HepG2 (cell line): Measurements from ENCODE around the gene FYB1. TPM values are rescaled to one million over a fixed set of nuclear protein-coding genes. Genes with fewer than 3 reads are reported as not detected.

Experiments used
- ATAC-seq: fragments of 200-7000 bp; cut with Tn5 transposase; 3 replicates; pipeline ENCODE4 v1.9.1; 2020; ENCODE audit warnings: mild to moderate bottlenecking, moderate library complexity
- BruUV-seq: library from RNA; stranded (reverse); fragments of 400-500 nt; replicated peaks from 2 replicates; lab custom pipeline; 2021; lab: Mats Ljungman, UMichigan
- CTCF ChIA-PET: fragments of 300-600 bp; formaldehyde crosslinking; extraction: SDS; loops from one replicate; lab custom pipeline; 2021; ENCODE audit warnings: low total read pairs, inconsistent platforms, low intra/inter-chr PET ratio; lab: Yijun Ruan, JAX
- POLR2A ChIA-PET: fragments of 350-600 bp; sonication (Branson Sonifier 250); formaldehyde crosslinking; loops from one replicate; lab custom pipeline; 2020; ENCODE audit warnings: antibody characterized with exemption, inconsistent platforms; lab: Yijun Ruan, JAX
- DNase-seq: peaks from one replicate; pipeline ENCODE4 v3.0.0-alpha.2; 2015; ENCODE audit warnings: low spot score
- FAIRE-seq: peaks from 3 replicates; lab custom pipeline; 2011; peaks lifted over from hg19 to GRCh38; lab: Jason Lieb, UNC
- H2AFZ ChIP-seq: one replicate; pipeline ENCODE4 v1.6.1; 2011; ENCODE audit warnings: low read length, inconsistent platforms
- H3K27ac ChIP-seq: fragments of 300-600 bp; 3 replicates; pipeline ENCODE4 v1.8.0; 2011; ENCODE audit warnings: mixed run types, mild to moderate bottlenecking, mixed read lengths, low read length, inconsistent platforms; ENCODE audit not compliant: insufficient read depth; ENCODE audit errors: extremely low read length
- H3K27me3 ChIP-seq, 2 experiments: fragments of 200-600 bp in 1 of 2; 2 replicates in 1 of 2; 3 replicates in 1 of 2; pipeline versions ENCODE4 v1.6.0 to v1.8.0; 2011; ENCODE audit warnings: low read length in 2 of 2, mild to moderate bottlenecking in 2 of 2, moderate library complexity in 2 of 2, inconsistent platforms in 1 of 2; ENCODE audit not compliant: insufficient read depth in 2 of 2, control insufficient read depth in 1 of 2
- H3K36me3 ChIP-seq, 2 experiments: fragments of 200-600 bp in 1 of 2; replicated peaks in 1 of 2; 2 replicates in 1 of 2; 3 replicates in 1 of 2; pipeline versions ENCODE4 v1.5.1 to v1.8.0; 2011; ENCODE audit warnings: low read length in 2 of 2, inconsistent platforms in 1 of 2; ENCODE audit not compliant: insufficient read depth in 2 of 2, control insufficient read depth in 1 of 2
- H3K4me1 ChIP-seq: 2 replicates; pipeline ENCODE4 v1.5.1; 2012; ENCODE audit warnings: low read length, inconsistent platforms; ENCODE audit not compliant: insufficient read depth
- H3K4me2 ChIP-seq: 2 replicates; pipeline ENCODE4 v1.6.0; 2011; ENCODE audit warnings: low read depth, low read length, inconsistent platforms
- H3K4me3 ChIP-seq, 3 experiments: fragments of 200-600 bp in 1 of 3; sonication (generic), shearing (Covaris generic) in 1 of 3; replicated peaks in 1 of 3; 2 replicates each; pipeline ENCODE4 v1.5.1; 2011 to 2016; ENCODE audit warnings: low read length in 3 of 3, inconsistent platforms in 2 of 3, low read depth in 2 of 3, mild to moderate bottlenecking in 2 of 3, control low read depth in 1 of 3, mixed read lengths in 1 of 3; ENCODE audit not compliant: insufficient read depth in 1 of 3
- H3K79me2 ChIP-seq: one replicate; pipeline ENCODE4 v1.6.1; 2011; ENCODE audit warnings: low read length, inconsistent platforms; ENCODE audit not compliant: insufficient read depth
- H3K9ac ChIP-seq: 2 replicates; pipeline ENCODE4 v1.6.0; 2011; ENCODE audit warnings: mild to moderate bottlenecking, low read depth, low read length, inconsistent platforms; ENCODE audit not compliant: insufficient read depth
- H3K9me3 ChIP-seq: 2 replicates; pipeline ENCODE4 v1.5.1; 2012; ENCODE audit warnings: mild to moderate bottlenecking, low read length
- H4K20me1 ChIP-seq: 2 replicates; pipeline ENCODE4 v1.6.0; 2011; ENCODE audit warnings: inconsistent platforms, mild to moderate bottlenecking, low read length, moderate library complexity; ENCODE audit not compliant: insufficient read depth
- ATF7 ChIP-seq, 2 experiments: fragments of 450-650 bp in 1 of 2; sonication (generic) in 1 of 2; formaldehyde crosslinking in 1 of 2; IDR thresholded peaks; 2 replicates each; pipeline versions ENCODE4 v1.4.0 to v1.6.1; 2016 to 2020; ENCODE audit warnings: antibody characterized with exemption in 1 of 2, mild to moderate bottlenecking in 1 of 2, missing genetic modification reagents in 1 of 2
- DNMT1 ChIP-seq: sonication (generic); formaldehyde crosslinking; IDR thresholded peaks from 2 replicates; pipeline ENCODE4 v1.5.1; 2020; ENCODE audit warnings: mild to moderate bottlenecking, missing genetic modification reagents
- PITX1 ChIP-seq: sonication (generic); formaldehyde crosslinking; IDR thresholded peaks from 2 replicates; pipeline ENCODE4 v1.5.1; 2020; ENCODE audit warnings: mild to moderate bottlenecking, missing genetic modification reagents
- WGBS: methylation state at CpG from one replicate; pipeline ENCODE4 v1.1.6; 2017; ENCODE audit warnings: low lambda C conversion rate; 5-methylcytosine and 5-hydroxymethylcytosine counted together
- in situ Hi-C: cut with HindIII; loops from 2 replicates; pipeline ENCODE4 v1.10.0; 2017; ENCODE audit warnings: low pct_unique_long_range_greater_than_20kb; ENCODE audit not compliant: extremely low pct_ligation_motif_present
- intact Hi-C: fragments of 100-400 bp; cut with micrococcal nuclease; formaldehyde crosslinking; loops from one replicate; pipeline ENCODE4 v1.10.0; 2022; ENCODE audit not compliant: unreplicated experiment
- polyA plus RNA-seq, 8 experiments: library from polyadenylated mRNA; depleted of rRNA in 3 of 8; stranded (reverse) in 7 of 8; unstranded in 1 of 8; fragments of >200 nt; fragmentation: Illumina TruSeq in 4 of 8; extraction: Trizol in 4 of 8; gene quantifications; 2 replicates each; pipeline versions ENCODE4 v1.2.1 to v1.2.3, GENCODE V29; 2011 to 2016; ENCODE audit warnings: low read depth in 4 of 8, missing spikeins in 1 of 8, mixed read lengths in 1 of 8; ENCODE audit not compliant: insufficient read depth in 1 of 8
- total RNA-seq, 5 experiments: library from RNA; depleted of rRNA; stranded (reverse); fragments of >200 nt; fragmentation: Illumina TruSeq; extraction: Trizol; gene quantifications; 2 replicates each; pipeline ENCODE4 v1.2.3, GENCODE V29; 2016; ENCODE audit warnings: low read depth in 1 of 5
- TF ChIP-seq, protein P1 (sequence below): sonication (generic); formaldehyde crosslinking; IDR thresholded peaks from 2 replicates; pipeline ENCODE4 v1.4.0; 2020; ENCODE audit warnings: missing genetic modification reagents; ENCODE audit errors: not compliant biosample characterization

The FYB1 gene
- total and polyA plus RNA-seq, 2 of the 13 experiments (the other 11 are each of a cell fraction or from before 2014, with no cell fraction given): 0.03 TPM; not detected in 1

DNA sequence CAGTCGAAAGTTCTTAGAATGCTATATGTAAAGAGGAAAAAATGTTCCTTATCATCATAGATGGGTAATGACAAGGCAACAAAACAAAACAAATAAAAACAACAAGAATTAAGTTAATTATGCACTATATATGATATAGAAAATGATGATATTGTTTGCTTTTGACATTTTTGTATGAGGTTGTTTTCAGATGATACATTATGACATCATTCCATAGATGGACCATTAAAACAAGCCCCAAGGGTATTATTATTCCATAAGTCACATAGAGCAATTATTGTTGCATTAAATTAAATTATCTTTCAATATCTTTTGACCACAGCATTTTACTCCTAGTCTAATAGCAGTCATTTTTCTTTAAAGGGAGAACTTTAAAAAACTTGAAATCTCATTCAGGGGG, 88.6 kb downstream of the FYB1 start:
- H3K27ac ChIP-seq: no peak overlapping the region

DNA sequence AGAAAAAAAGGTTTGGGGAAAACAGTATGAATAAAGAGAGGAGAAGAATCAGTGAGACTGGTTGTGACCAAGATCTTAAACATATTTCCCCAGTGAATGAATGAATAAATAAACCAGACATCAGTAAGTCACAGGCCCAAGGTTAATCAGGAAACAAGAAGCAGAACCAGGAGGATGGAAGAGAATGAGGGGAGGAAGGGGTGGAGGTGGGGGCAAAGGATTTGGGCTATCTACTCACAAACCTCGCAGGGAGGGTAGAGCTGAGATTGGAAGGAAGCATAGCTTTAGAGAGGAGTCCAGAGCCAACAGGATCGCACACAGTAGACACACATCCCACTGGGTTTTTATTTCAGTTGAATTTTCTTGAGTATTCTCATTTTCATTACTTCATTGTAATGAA, 97.4 kb downstream of the FYB1 start:
- H3K79me2 ChIP-seq: no peaks in the 10 kb centered on the region
- BruUV-seq: no TSS peak
- POLR2A ChIA-PET: no interaction called here
- no peaks in the 10 kb centered on the region for H3K36me3 ChIP-seq
- FAIRE-seq (no peak), ATAC-seq (no peak), DNase-seq (no peak)
- CTCF ChIA-PET: no interaction called here
- H3K4me2 ChIP-seq: no peak overlapping the region
- no peaks in the 10 kb centered on the region for H4K20me1 ChIP-seq
- no peak overlapping the region for H3K4me3 ChIP-seq
- 32% methylated on average over 2 of the region's 2 CpGs for WGBS
- in situ Hi-C loops: no loop called here
- TF ChIP-seq, protein P1, sequence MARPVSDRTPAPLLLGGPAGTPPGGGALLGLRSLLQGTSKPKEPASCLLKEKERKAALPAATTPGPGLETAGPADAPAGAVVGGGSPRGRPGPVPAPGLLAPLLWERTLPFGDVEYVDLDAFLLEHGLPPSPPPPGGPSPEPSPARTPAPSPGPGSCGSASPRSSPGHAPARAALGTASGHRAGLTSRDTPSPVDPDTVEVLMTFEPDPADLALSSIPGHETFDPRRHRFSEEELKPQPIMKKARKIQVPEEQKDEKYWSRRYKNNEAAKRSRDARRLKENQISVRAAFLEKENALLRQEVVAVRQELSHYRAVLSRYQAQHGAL (CRISPR knock-in tag): no peak
- TF ChIP-seq DNMT1 (CRISPR knock-in tag): no peak
- no peak overlapping the region for H3K9ac ChIP-seq
- no peak overlapping the region for H2AFZ ChIP-seq
- no peaks in the 10 kb centered on the region for H3K9me3 ChIP-seq
- intact Hi-C loops: no loop called here
- H3K27ac ChIP-seq: no peak overlapping the region
- no peaks in the 10 kb centered on the region for H3K4me1 ChIP-seq
- H3K27me3 ChIP-seq: no peaks in the 10 kb centered on the region

More for the DNA sequence above, 88.6 kb downstream of the FYB1 start:
- in situ Hi-C loops: no loop called here
- DNase-seq: no peak
- POLR2A ChIA-PET: no interaction called here
- Histone ChIP-seq H3K79me2 (no peaks in the 10 kb centered on the region), H3K4me3 (no peak overlapping the region), H3K9me3 (no peaks in the 10 kb centered on the region), H3K27me3 (no peaks in the 10 kb centered on the region)
- no peak for FAIRE-seq
- CTCF ChIA-PET: no interaction called here
- TF ChIP-seq PITX1 (no peak), ATF7 (IDR thresholded peaks at IDR 0.05) (peak; percentile 89), ATF7 (CRISPR knock-in tag; IDR thresholded peaks at IDR 0.05) (no peak)
- TF ChIP-seq, all 625 proteins: peak for 1
- Histone ChIP-seq H3K9ac (no peak overlapping the region), H3K36me3 (no peaks in the 10 kb centered on the region), H4K20me1 (no peaks in the 10 kb centered on the region), H3K4me1 (0 out of 2 replicates have a peak, but pooled peaks cover 5% of the 10 kb centered on the region), H3K4me2 (no peak overlapping the region), H2AFZ (no peak overlapping the region)
- 38% methylated on average over 1 of the region's 1 CpG for WGBS
- intact Hi-C loops: no loop called here
- no peak for ATAC-seq
- BruUV-seq: no TSS peak
